IMR-90 (cell line): ENCODE results near the gene EML4.

Source experiments
- BHLHE40 ChIP-seq: fragments of 150-350 bp; IDR thresholded peaks from 2 replicates; pipeline ENCODE4 v1.6.1; 2016; ENCODE audit warnings: mild to moderate bottlenecking, low read depth, low read length
- POLR2A ChIP-seq: IDR thresholded peaks from 2 replicates; pipeline ENCODE4 v1.6.1; 2012; ENCODE audit warnings: mild to moderate bottlenecking, low read depth, low read length
- RAD21 ChIP-seq: IDR thresholded peaks from 2 replicates; pipeline ENCODE4 v1.6.1; 2012; ENCODE audit warnings: low read length, improper control_type of control experiment
- TF ChIP-seq, protein P1 (sequence below): conservative IDR thresholded peaks from 2 replicates; pipeline ENCODE4 v1.5.1; 2012; ENCODE audit warnings: mild to moderate bottlenecking, low read depth, low read length, improper control_type of control experiment

DNA sequence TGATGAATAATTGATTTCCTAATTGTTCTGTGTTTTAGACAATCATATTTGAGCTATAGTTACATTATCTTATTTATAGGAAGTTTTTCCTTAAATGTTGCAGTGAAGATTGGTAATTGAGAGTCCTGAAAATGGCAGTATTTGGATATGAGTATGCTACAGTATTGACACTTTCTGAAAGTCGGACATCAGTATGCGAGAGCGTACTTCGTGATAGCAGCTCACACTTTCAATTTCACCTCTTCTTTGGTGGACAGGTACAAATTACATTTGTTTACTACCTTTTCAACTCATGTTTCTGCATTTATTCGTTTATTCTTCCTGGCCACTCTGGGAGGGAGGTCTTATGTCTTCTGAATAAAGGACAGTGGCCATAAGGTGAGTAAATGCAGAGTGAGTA, 38.7 kb downstream of the EML4 start:
- TF ChIP-seq POLR2A: no peak
- TF ChIP-seq, protein P1, sequence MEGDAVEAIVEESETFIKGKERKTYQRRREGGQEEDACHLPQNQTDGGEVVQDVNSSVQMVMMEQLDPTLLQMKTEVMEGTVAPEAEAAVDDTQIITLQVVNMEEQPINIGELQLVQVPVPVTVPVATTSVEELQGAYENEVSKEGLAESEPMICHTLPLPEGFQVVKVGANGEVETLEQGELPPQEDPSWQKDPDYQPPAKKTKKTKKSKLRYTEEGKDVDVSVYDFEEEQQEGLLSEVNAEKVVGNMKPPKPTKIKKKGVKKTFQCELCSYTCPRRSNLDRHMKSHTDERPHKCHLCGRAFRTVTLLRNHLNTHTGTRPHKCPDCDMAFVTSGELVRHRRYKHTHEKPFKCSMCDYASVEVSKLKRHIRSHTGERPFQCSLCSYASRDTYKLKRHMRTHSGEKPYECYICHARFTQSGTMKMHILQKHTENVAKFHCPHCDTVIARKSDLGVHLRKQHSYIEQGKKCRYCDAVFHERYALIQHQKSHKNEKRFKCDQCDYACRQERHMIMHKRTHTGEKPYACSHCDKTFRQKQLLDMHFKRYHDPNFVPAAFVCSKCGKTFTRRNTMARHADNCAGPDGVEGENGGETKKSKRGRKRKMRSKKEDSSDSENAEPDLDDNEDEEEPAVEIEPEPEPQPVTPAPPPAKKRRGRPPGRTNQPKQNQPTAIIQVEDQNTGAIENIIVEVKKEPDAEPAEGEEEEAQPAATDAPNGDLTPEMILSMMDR: no peak
- no peak for TF ChIP-seq RAD21
- no peak for TF ChIP-seq BHLHE40
